Osteoblast (primary cell): ENCODE results near the gene FAM120A. TPM values are rescaled to one million over a fixed set of nuclear protein-coding genes. Genes with fewer than 3 reads are reported as not detected.

Experiments used
- DNase-seq: peaks from one replicate; pipeline ENCODE4 v3.0.0; 2011; ENCODE audit warnings: low spot score, mixed read lengths; ENCODE audit not compliant: insufficient read length; ENCODE audit errors: missing footprints
- H2AFZ ChIP-seq: 2 replicates; pipeline ENCODE4 v1.6.0; 2011; ENCODE audit warnings: mild to moderate bottlenecking, low read length
- H3K27ac ChIP-seq: 2 replicates; pipeline ENCODE4 v1.5.1; 2011; ENCODE audit warnings: mild to moderate bottlenecking, low read depth, low read length, moderate library complexity
- H3K27me3 ChIP-seq: 2 replicates; pipeline ENCODE4 v1.6.0; 2012; ENCODE audit warnings: mild to moderate bottlenecking, control low read depth, inconsistent platforms, low read length, moderate library complexity; ENCODE audit not compliant: insufficient read depth
- H3K36me3 ChIP-seq: 2 replicates; pipeline ENCODE4 v1.5.1; 2011; ENCODE audit warnings: mild to moderate bottlenecking, low read length, control low read depth, moderate library complexity; ENCODE audit not compliant: insufficient read depth
- H3K4me1 ChIP-seq: 2 replicates; pipeline ENCODE4 v1.5.1; 2011; ENCODE audit warnings: mild to moderate bottlenecking, low read length, control low read depth, moderate library complexity; ENCODE audit not compliant: insufficient read depth
- H3K4me2 ChIP-seq: 2 replicates; pipeline ENCODE4 v1.6.0; 2011; ENCODE audit warnings: mild to moderate bottlenecking, low read length; ENCODE audit not compliant: insufficient read depth
- H3K4me3 ChIP-seq: fragments of 200-600 bp; sonication (generic); 3 replicates; pipeline ENCODE4 v1.5.1; 2012; ENCODE audit warnings: mild to moderate bottlenecking, low read length, inconsistent platforms; ENCODE audit not compliant: insufficient read depth
- H3K79me2 ChIP-seq: 2 replicates; pipeline ENCODE4 v1.6.0; 2012; ENCODE audit warnings: mild to moderate bottlenecking, low read length, control low read depth, inconsistent platforms; ENCODE audit not compliant: insufficient read depth
- H3K9me3 ChIP-seq: 2 replicates; pipeline ENCODE4 v1.5.1; 2011; ENCODE audit warnings: low read depth, low read length, control low read depth
- H4K20me1 ChIP-seq: 2 replicates; pipeline ENCODE4 v1.6.0; 2012; ENCODE audit warnings: mild to moderate bottlenecking, low read length, control low read depth; ENCODE audit not compliant: insufficient read depth
- CTCF ChIP-seq: IDR thresholded peaks from 2 replicates; pipeline ENCODE4 v1.5.1; 2011; ENCODE audit warnings: mild to moderate bottlenecking, low read depth, low read length, moderate library complexity; ENCODE audit errors: extremely low read depth
- total RNA-seq: library from RNA; depleted of rRNA; stranded (reverse); fragments of >200 nt; gene quantifications from 2 replicates; pipeline ENCODE4 v1.2.3, GENCODE V29; 2012

Gene FAM120A
- total RNA-seq, 1 donor: 136 TPM

GRCh38 chr9:93467462-93467861, 16.0 kb downstream of the FAM120A start:
- Histone ChIP-seq H3K4me3 (no peak overlapping the region), H2AFZ (no peak overlapping the region), H3K36me3 (peaks cover 4% of the 10 kb centered on the region), H3K4me2 (no peak overlapping the region), H3K27ac (no peak overlapping the region), H3K9me3 (no peaks in the 10 kb centered on the region), H4K20me1 (peaks cover 21% of the 10 kb centered on the region), H3K79me2 (peaks cover 97% of the 10 kb centered on the region), H3K27me3 (no peaks in the 10 kb centered on the region), H3K4me1 (peaks cover 23% of the 10 kb centered on the region)
- DNase-seq: no peak
- no peak for TF ChIP-seq CTCF

GRCh38 chr9:93468763-93469456, 17.4 kb downstream of the FAM120A start:
- Histone ChIP-seq H2AFZ (no peak overlapping the region), H3K79me2 (peaks cover 93% of the 10 kb centered on the region), H4K20me1 (peaks cover 16% of the 10 kb centered on the region), H3K27me3 (no peaks in the 10 kb centered on the region), H3K4me2 (peak overlapping the region; percentile 54), H3K4me3 (peak overlapping the region; percentile 9), H3K4me1 (peaks cover 23% of the 10 kb centered on the region), H3K36me3 (peaks cover 6% of the 10 kb centered on the region), H3K27ac (peak overlapping the region; percentile 48), H3K9me3 (no peaks in the 10 kb centered on the region)
- TF ChIP-seq CTCF: no peak
- DNase-seq: peak; percentile 22

GRCh38 chr9:93470391-93470790, 18.9 kb downstream of the FAM120A start:
- H4K20me1 ChIP-seq: peaks cover 16% of the 10 kb centered on the region
- H2AFZ ChIP-seq: no peak overlapping the region
- no peak overlapping the region for H3K4me2 ChIP-seq
- H3K9me3 ChIP-seq: no peaks in the 10 kb centered on the region
- no peak for TF ChIP-seq CTCF
- H3K4me3 ChIP-seq: no peak overlapping the region
- no peak overlapping the region for H3K27ac ChIP-seq
- H3K79me2 ChIP-seq: peaks cover 92% of the 10 kb centered on the region
- peaks cover 11% of the 10 kb centered on the region for H3K36me3 ChIP-seq
- H3K27me3 ChIP-seq: no peaks in the 10 kb centered on the region
- peaks cover 23% of the 10 kb centered on the region for H3K4me1 ChIP-seq
- DNase-seq: no peak

DNA sequence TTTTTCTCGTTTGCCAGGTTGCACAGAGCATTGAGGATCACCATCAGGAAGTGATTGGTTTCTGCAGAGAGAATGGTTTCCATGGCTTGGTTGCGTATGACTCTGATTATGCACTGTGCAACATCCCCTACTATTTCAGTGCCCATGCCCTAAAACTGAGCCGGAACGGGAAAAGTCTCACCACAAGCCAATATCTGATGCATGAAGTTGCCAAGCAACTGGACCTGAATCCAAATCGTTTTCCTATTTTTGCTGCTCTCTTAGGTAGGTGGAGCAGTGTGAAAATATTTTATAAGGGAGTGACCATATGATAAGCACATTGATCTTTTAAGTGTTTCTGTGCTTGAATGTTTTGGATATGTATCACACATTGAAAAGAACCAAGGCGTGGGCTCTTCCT, 19.6 kb downstream of the FAM120A start:
- peaks cover 13% of the 10 kb centered on the region for H4K20me1 ChIP-seq
- no peak overlapping the region for H3K4me2 ChIP-seq
- DNase-seq: no peak
- no peak overlapping the region for H3K4me3 ChIP-seq
- H3K9me3 ChIP-seq: no peaks in the 10 kb centered on the region
- H3K36me3 ChIP-seq: peaks cover 18% of the 10 kb centered on the region
- peaks cover 92% of the 10 kb centered on the region for H3K79me2 ChIP-seq
- no peak for TF ChIP-seq CTCF
- H3K4me1 ChIP-seq: peaks cover 23% of the 10 kb centered on the region
- no peak overlapping the region for H2AFZ ChIP-seq
- H3K27me3 ChIP-seq: no peaks in the 10 kb centered on the region
- H3K27ac ChIP-seq: no peak overlapping the region
